ENCODE measurements around the gene NFATC3.

- TF ChIP-seq CTCF (IDR thresholded peaks at IDR 0.05; ENCODE audit: low read length): no peak
- no peak for TF ChIP-seq EZH2 (IDR thresholded peaks at IDR 0.05; ENCODE audit: borderline replicate concordance, low read length)
Measured at GRCh38 chr16:68144008-68144407, 58.8 kb downstream of the NFATC3 start.
